Epidermal melanocyte (primary cell): ENCODE measurements around the gene SEC23B.
"Not testable (repeated sequence)": the region's sequence is repeated elsewhere in the genome, so short reads cannot be mapped to it uniquely, and the experiment has no call there.

Source experiments
- DNase-seq: peaks from one replicate; pipeline ENCODE4 v3.0.0; 2011; ENCODE audit warnings: low spot score; ENCODE audit not compliant: insufficient read length

Gene SEC23B

GRCh38 chr20:18507218-18508191, at the start of gene SEC23B:
SEC23B (plus strand) TSS chr20:18507940; CDS start chr20:18510836, 2,896 bp downstream.
- DNase-seq, result peak; percentile 95

GRCh38 chr20:18465536-18466200, 42.1 kb upstream of the SEC23B start:
- DNase-seq, result no peak

- peak; percentile 51 for DNase-seq
These were observed 41.2 kb upstream of the SEC23B start for GRCh38 chr20:18466574-18466893.

- DNase-seq, result peak; percentile 97
These were observed 40.6 kb upstream of the SEC23B start, which contains the start of the genes DZANK1 and POLR3F for GRCh38 chr20:18466894-18467730. DZANK1 (minus strand) TSS chr20:18467030; CDS start chr20:18465358, 1,672 bp downstream. POLR3F (plus strand) TSS chr20:18467390; CDS start chr20:18467507, 117 bp downstream.

GRCh38 chr20:18477218-18477617, 30.5 kb upstream of the SEC23B start:
- no peak for DNase-seq

GRCh38 chr20:18477821-18478220, 29.9 kb upstream of the SEC23B start:
- DNase-seq, result no peak

- DNase-seq, result no peak
These were observed 26.1 kb upstream of the SEC23B start for GRCh38 chr20:18481596-18481995.

- no peak for DNase-seq
These were observed 19.4 kb upstream of the SEC23B start for GRCh38 chr20:18488301-18488700.

GRCh38 chr20:18496042-18496441, 11.7 kb upstream of the SEC23B start:
- DNase-seq, result no peak

GRCh38 chr20:18496740-18497592, 10.8 kb upstream of the SEC23B start, which contains the start of gene RBBP9:
RBBP9 (minus strand) TSS chr20:18497225; CDS start chr20:18497167, 58 bp downstream.
- peak; percentile 50 for DNase-seq

- DNase-seq, result no peak
These were observed 10.1 kb upstream of the SEC23B start for GRCh38 chr20:18497603-18498002.

GRCh38 chr20:18501672-18502071, 6.1 kb upstream of the SEC23B start:
- not testable (repeated sequence) for DNase-seq

- no peak for DNase-seq
These were observed 3.2 kb upstream of the SEC23B start for GRCh38 chr20:18504479-18505060.

- no peak for DNase-seq
These were observed 996 bp upstream of the SEC23B start for GRCh38 chr20:18506744-18507143.

GRCh38 chr20:18511571-18511970, 3.8 kb downstream of the SEC23B start:
- no peak for DNase-seq

GRCh38 chr20:18513208-18513607, 5.5 kb downstream of the SEC23B start:
- no peak for DNase-seq

GRCh38 chr20:18514127-18514526, 6.4 kb downstream of the SEC23B start:
- no peak for DNase-seq

- no peak for DNase-seq
These were observed 8.2 kb downstream of the SEC23B start for GRCh38 chr20:18515973-18516372.

GRCh38 chr20:18522066-18522465, 14.3 kb downstream of the SEC23B start:
- not testable (repeated sequence) for DNase-seq

- DNase-seq, result no peak
These were observed 15.3 kb downstream of the SEC23B start for GRCh38 chr20:18523066-18523465.
